Measurements from ENCODE around the gene CAMK2D. TPM values are rescaled to one million over a fixed set of nuclear protein-coding genes. Genes with fewer than 3 reads are reported as not detected.

CAMK2D gene
- total RNA-seq, 1 donor from 2014 or later, result 19.7 TPM

DNA sequence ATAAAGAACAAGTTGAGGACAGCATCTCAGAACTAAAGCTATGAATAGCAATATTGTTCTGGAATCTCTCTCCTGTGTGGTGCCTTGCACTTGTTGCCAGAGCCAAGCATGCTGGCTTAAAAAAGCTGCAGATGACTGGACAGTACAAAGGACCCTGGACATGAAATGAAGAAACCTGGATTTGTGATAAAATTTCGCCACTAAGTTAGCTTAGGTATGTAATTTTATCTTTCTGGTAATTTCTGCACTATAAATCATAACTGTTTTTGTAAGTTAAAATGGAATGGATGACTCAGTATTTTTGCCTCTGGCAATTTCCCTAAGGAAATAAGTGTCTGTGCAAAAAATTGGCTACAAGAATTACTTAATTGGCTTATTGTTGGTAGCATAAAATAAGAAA, 317.2 kb downstream of the CAMK2D start:
- Mint-ChIP-seq H3K36me3 (ENCODE audit: low read depth, unreplicated experiment) (no peaks in the 10 kb centered on the region), H3K9me3 (ENCODE audit: unreplicated experiment) (no peaks in the 10 kb centered on the region), H3K4me3 (ENCODE audit: unreplicated experiment) (no peak overlapping the region), H3K4me1 (ENCODE audit: unreplicated experiment) (peaks cover 10% of the 10 kb centered on the region), H3K27me3 (ENCODE audit: unreplicated experiment) (no peaks in the 10 kb centered on the region), H3K27ac (ENCODE audit: unreplicated experiment) (no peak overlapping the region)
- DNase-seq (ENCODE audit: low spot score), result no peak
- TF ChIP-seq, protein P1, sequence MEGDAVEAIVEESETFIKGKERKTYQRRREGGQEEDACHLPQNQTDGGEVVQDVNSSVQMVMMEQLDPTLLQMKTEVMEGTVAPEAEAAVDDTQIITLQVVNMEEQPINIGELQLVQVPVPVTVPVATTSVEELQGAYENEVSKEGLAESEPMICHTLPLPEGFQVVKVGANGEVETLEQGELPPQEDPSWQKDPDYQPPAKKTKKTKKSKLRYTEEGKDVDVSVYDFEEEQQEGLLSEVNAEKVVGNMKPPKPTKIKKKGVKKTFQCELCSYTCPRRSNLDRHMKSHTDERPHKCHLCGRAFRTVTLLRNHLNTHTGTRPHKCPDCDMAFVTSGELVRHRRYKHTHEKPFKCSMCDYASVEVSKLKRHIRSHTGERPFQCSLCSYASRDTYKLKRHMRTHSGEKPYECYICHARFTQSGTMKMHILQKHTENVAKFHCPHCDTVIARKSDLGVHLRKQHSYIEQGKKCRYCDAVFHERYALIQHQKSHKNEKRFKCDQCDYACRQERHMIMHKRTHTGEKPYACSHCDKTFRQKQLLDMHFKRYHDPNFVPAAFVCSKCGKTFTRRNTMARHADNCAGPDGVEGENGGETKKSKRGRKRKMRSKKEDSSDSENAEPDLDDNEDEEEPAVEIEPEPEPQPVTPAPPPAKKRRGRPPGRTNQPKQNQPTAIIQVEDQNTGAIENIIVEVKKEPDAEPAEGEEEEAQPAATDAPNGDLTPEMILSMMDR (IDR thresholded peaks at IDR 0.05; ENCODE audit: unreplicated experiment), result no peak

DNA sequence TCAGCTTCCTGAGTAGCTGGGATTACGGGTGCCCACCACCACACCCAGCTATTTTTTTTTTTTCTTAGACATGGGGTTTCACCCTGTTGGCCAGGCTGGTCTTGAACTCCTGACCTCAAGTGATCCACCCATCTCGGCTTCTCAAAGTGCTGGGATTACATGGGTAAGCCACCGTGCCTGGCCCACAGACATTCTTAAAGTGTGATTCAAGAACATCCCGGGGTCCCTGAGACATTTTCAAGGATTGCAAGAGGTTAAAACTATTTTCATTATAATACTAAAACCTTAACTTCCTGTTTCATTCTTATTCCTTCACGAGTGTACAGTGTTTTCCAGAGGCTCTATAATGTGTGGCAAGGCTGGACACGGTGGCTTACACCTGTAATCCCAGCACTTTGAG, 318.7 kb downstream of the CAMK2D start:
- no peak overlapping the region for H3K27ac Mint-ChIP-seq (ENCODE audit: unreplicated experiment)
- DNase-seq (ENCODE audit: low spot score), result no peak
- H3K4me1 Mint-ChIP-seq (ENCODE audit: unreplicated experiment), result peaks cover 10% of the 10 kb centered on the region
- H3K4me3 Mint-ChIP-seq (ENCODE audit: unreplicated experiment), result no peak overlapping the region
- TF ChIP-seq, protein P1 (IDR thresholded peaks at IDR 0.05; ENCODE audit: unreplicated experiment), result no peak
- no peaks in the 10 kb centered on the region for H3K9me3 Mint-ChIP-seq (ENCODE audit: unreplicated experiment)
- no peaks in the 10 kb centered on the region for H3K36me3 Mint-ChIP-seq (ENCODE audit: low read depth, unreplicated experiment)
- peaks cover 1% of the 10 kb centered on the region for H3K27me3 Mint-ChIP-seq (ENCODE audit: unreplicated experiment)

DNA sequence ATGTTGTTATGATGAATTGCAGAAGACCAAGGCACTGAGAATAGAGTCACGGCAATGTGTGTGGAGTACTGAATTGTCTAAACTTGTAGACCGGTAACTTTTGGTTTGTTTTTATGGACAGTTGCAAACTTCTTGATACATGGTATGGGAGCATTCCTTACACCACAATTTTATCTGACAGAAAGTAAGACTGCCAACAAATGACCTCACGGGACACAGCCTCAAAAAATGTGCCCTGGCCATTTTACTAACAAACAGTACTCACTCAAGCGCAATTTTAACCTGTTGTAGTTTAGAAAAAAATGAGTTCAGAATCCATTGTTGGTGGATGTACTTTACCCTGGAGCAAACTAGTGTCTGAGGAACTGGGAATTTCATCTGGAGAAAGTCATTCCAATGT, 321.2 kb downstream of the CAMK2D start:
- H3K27ac Mint-ChIP-seq (ENCODE audit: unreplicated experiment), result no peak overlapping the region
- peaks cover 15% of the 10 kb centered on the region for H3K4me1 Mint-ChIP-seq (ENCODE audit: unreplicated experiment)
- no peaks in the 10 kb centered on the region for H3K9me3 Mint-ChIP-seq (ENCODE audit: unreplicated experiment)
- DNase-seq (ENCODE audit: low spot score), result no peak
- H3K27me3 Mint-ChIP-seq (ENCODE audit: unreplicated experiment), result peaks cover 1% of the 10 kb centered on the region
- no peak overlapping the region for H3K4me3 Mint-ChIP-seq (ENCODE audit: unreplicated experiment)
- no peaks in the 10 kb centered on the region for H3K36me3 Mint-ChIP-seq (ENCODE audit: low read depth, unreplicated experiment)
- TF ChIP-seq, protein P1 (IDR thresholded peaks at IDR 0.05; ENCODE audit: unreplicated experiment), result no peak

DNA sequence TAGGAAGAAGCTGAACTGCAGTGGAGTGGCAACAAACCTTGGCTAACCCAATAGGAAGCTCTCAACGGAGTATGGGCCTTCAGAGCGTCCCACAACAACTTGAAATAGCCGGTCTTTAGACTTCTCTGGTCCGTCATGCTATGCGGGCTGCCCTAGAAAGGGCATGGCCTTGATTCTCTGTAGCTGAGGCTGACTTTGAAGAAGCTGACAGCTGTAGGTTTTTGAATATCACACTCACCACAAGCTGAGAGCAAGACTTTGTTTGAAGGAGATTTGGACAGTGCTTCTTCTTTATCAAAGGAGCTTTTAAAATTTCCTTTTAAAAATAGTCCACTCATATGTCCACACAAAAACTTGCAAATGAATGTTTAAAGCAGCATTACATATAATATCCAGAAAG, 322.9 kb downstream of the CAMK2D start:
- Mint-ChIP-seq H3K36me3 (ENCODE audit: low read depth, unreplicated experiment) (no peaks in the 10 kb centered on the region), H3K4me1 (ENCODE audit: unreplicated experiment) (peaks cover 10% of the 10 kb centered on the region), H3K27me3 (ENCODE audit: unreplicated experiment) (peaks cover 1% of the 10 kb centered on the region), H3K9me3 (ENCODE audit: unreplicated experiment) (no peaks in the 10 kb centered on the region), H3K27ac (ENCODE audit: unreplicated experiment) (no peak overlapping the region), H3K4me3 (ENCODE audit: unreplicated experiment) (no peak overlapping the region)
- TF ChIP-seq, protein P1 (IDR thresholded peaks at IDR 0.05; ENCODE audit: unreplicated experiment), result no peak
- no peak for DNase-seq (ENCODE audit: low spot score)

DNA sequence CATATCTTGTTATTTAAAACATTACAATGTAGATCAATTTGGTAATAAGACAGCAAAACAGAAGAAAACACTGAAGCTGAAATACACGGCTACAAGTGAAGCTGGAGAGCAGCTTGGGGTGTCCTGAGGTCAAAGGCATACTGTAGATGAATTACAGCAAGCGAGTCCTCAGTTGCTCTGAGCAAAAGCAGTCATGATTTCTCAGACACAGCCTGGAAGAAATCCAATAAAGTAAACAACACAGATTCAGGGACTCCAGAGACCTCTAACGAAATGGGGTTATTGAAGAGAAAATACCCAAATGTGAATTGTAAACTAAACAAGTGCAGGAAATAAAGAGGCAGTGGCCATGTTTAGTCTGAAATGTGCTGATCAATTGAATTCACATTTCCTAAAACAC, 324.4 kb downstream of the CAMK2D start:
- no peak for DNase-seq (ENCODE audit: low spot score)
- no peaks in the 10 kb centered on the region for H3K36me3 Mint-ChIP-seq (ENCODE audit: low read depth, unreplicated experiment)
- TF ChIP-seq, protein P1 (IDR thresholded peaks at IDR 0.05; ENCODE audit: unreplicated experiment), result no peak
- no peak overlapping the region for H3K4me3 Mint-ChIP-seq (ENCODE audit: unreplicated experiment)
- H3K27ac Mint-ChIP-seq (ENCODE audit: unreplicated experiment), result no peak overlapping the region
- H3K9me3 Mint-ChIP-seq (ENCODE audit: unreplicated experiment), result no peaks in the 10 kb centered on the region
- peaks cover 1% of the 10 kb centered on the region for H3K27me3 Mint-ChIP-seq (ENCODE audit: unreplicated experiment)
- peaks cover 10% of the 10 kb centered on the region for H3K4me1 Mint-ChIP-seq (ENCODE audit: unreplicated experiment)

Data from endothelial cell (in vitro differentiated cells).